Measurements from ENCODE around the gene DGKB.
A peak's percentile ranks its signal among the peaks of the same experiment; 100 is the strongest.

Gene DGKB

DNA sequence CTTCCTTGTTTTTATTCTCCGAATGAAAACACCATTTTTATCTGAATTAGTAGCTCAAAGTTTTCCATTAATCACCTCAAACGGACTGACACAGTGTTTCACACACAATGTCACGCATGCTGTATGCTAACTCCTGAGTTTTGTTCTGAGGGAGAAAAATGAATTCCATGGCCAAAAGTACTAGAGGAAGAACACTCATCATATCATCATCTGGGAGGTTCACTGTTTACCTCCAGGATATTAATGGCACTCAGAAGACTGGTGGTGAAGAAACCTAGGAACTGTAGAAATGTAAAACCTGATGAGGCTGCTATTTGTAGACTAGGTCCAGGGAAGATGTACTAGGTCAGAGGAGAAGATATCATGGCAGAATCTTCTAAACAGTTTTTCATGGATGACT lies 517.5 kb downstream of the DGKB start:
- TF ChIP-seq ARNTL (CRISPR knock-in tag; IDR thresholded peaks at IDR 0.05; ENCODE audit: borderline replicate concordance, low read depth) (no peak), ZFP3 (CRISPR knock-in tag; IDR thresholded peaks at IDR 0.05) (no peak), TOX (CRISPR knock-in tag; IDR thresholded peaks at IDR 0.05; ENCODE audit: borderline replicate concordance) (no peak), CSDC2 (CRISPR knock-in tag; IDR thresholded peaks at IDR 0.05) (no peak), PPARA (CRISPR knock-in tag; IDR thresholded peaks at IDR 0.05; ENCODE audit: borderline replicate concordance) (no peak), ZNF70 (CRISPR knock-in tag; IDR thresholded peaks at IDR 0.05) (no peak), SNAI2 (CRISPR knock-in tag; IDR thresholded peaks at IDR 0.05) (no peak), GLIS3 (CRISPR knock-in tag; IDR thresholded peaks at IDR 0.05) (no peak), ZC3H10 (CRISPR knock-in tag; IDR thresholded peaks at IDR 0.05) (no peak)
- TF ChIP-seq, protein P1, sequence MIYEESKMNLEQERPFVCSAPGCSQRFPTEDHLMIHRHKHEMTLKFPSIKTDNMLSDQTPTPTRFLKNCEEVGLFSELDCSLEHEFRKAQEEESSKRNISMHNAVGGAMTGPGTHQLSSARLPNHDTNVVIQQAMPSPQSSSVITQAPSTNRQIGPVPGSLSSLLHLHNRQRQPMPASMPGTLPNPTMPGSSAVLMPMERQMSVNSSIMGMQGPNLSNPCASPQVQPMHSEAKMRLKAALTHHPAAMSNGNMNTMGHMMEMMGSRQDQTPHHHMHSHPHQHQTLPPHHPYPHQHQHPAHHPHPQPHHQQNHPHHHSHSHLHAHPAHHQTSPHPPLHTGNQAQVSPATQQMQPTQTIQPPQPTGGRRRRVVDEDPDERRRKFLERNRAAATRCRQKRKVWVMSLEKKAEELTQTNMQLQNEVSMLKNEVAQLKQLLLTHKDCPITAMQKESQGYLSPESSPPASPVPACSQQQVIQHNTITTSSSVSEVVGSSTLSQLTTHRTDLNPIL (CRISPR knock-in tag; IDR thresholded peaks at IDR 0.05; ENCODE audit: low read depth) = no peak
- no peak for ATAC-seq

DNA sequence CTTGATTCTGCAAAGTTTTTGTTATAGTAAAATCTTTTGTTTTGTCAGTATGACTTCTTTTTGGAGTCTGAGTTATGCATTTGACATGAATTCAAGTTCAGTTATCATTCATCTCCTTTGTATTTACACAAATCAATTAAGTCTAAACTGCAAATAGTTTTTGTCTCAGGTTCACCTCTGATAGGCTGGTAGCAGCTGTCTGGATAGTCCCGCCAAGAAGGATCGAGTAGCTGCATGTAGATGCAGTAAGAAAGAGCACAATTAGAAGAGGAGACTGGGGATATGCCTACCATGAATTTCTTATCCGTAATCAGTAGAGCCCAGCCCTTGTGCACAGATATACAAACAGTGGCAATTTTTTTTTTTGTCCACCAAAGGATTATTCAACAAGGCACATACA lies 520.6 kb downstream of the DGKB start:
- TF ChIP-seq BACH2 (CRISPR knock-in tag; IDR thresholded peaks at IDR 0.05; ENCODE audit: borderline replicate concordance) = no peak
- TF ChIP-seq RARB (CRISPR knock-in tag; IDR thresholded peaks at IDR 0.05) = no peak
- TF ChIP-seq, protein P2, sequence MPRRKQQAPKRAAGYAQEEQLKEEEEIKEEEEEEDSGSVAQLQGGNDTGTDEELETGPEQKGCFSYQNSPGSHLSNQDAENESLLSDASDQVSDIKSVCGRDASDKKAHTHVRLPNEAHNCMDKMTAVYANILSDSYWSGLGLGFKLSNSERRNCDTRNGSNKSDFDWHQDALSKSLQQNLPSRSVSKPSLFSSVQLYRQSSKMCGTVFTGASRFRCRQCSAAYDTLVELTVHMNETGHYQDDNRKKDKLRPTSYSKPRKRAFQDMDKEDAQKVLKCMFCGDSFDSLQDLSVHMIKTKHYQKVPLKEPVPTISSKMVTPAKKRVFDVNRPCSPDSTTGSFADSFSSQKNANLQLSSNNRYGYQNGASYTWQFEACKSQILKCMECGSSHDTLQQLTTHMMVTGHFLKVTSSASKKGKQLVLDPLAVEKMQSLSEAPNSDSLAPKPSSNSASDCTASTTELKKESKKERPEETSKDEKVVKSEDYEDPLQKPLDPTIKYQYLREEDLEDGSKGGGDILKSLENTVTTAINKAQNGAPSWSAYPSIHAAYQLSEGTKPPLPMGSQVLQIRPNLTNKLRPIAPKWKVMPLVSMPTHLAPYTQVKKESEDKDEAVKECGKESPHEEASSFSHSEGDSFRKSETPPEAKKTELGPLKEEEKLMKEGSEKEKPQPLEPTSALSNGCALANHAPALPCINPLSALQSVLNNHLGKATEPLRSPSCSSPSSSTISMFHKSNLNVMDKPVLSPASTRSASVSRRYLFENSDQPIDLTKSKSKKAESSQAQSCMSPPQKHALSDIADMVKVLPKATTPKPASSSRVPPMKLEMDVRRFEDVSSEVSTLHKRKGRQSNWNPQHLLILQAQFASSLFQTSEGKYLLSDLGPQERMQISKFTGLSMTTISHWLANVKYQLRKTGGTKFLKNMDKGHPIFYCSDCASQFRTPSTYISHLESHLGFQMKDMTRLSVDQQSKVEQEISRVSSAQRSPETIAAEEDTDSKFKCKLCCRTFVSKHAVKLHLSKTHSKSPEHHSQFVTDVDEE (CRISPR knock-in tag; IDR thresholded peaks at IDR 0.05) = no peak
- peak; percentile 32; the same call in 1 of the 3 replicates for ATAC-seq

DNA sequence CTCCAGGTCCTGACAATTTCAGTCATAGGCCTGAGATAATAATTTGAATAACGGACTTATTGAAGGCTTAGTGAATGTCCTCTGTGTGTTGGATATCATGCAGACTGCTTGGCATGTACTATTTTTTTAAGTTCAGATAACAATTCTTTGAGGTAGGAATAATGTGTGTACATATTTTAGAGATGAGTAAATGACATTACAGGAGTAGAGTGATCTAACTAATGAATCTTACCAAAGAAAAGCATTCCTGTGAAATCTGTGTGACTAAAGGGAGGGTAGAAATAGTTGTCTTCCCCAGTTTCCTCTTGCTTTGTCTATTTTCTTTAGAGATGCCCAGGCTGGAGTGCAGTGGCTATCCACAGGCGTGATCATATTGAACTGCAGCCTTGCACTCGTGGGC lies 521.2 kb downstream of the DGKB start:
- no peak for TF ChIP-seq TCF4 (CRISPR knock-in tag; IDR thresholded peaks at IDR 0.05; ENCODE audit: borderline replicate concordance)
- TF ChIP-seq SNAI2 (CRISPR knock-in tag; IDR thresholded peaks at IDR 0.05) = no peak
- no peak for TF ChIP-seq ZNF8 (CRISPR knock-in tag; IDR thresholded peaks at IDR 0.05)
- TF ChIP-seq ZNF565 (CRISPR knock-in tag; conservative IDR thresholded peaks at IDR 0.05; ENCODE audit: low read depth) = no peak
- no peak for TF ChIP-seq ESRRG (CRISPR knock-in tag; IDR thresholded peaks at IDR 0.05)
- TF ChIP-seq, protein P3, sequence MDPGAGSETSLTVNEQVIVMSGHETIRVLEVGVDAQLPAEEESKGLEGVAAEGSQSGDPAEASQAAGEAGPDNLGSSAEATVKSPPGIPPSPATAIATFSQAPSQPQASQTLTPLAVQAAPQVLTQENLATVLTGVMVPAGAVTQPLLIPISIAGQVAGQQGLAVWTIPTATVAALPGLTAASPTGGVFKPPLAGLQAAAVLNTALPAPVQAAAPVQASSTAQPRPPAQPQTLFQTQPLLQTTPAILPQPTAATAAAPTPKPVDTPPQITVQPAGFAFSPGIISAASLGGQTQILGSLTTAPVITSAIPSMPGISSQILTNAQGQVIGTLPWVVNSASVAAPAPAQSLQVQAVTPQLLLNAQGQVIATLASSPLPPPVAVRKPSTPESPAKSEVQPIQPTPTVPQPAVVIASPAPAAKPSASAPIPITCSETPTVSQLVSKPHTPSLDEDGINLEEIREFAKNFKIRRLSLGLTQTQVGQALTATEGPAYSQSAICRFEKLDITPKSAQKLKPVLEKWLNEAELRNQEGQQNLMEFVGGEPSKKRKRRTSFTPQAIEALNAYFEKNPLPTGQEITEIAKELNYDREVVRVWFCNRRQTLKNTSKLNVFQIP (CRISPR knock-in tag; IDR thresholded peaks at IDR 0.05; ENCODE audit: borderline replicate concordance, low read depth) = no peak
- TF ChIP-seq ISL1 (CRISPR knock-in tag; IDR thresholded peaks at IDR 0.05) = no peak
- no peak for TF ChIP-seq ZC3H10 (CRISPR knock-in tag; IDR thresholded peaks at IDR 0.05)
- no peak for TF ChIP-seq ARNTL (CRISPR knock-in tag; IDR thresholded peaks at IDR 0.05; ENCODE audit: borderline replicate concordance, low read depth)
- no peak for TF ChIP-seq BACH2 (CRISPR knock-in tag; IDR thresholded peaks at IDR 0.05; ENCODE audit: borderline replicate concordance)
- TF ChIP-seq GLIS3 (CRISPR knock-in tag; IDR thresholded peaks at IDR 0.05) = no peak
- TF ChIP-seq, protein P1 (CRISPR knock-in tag; IDR thresholded peaks at IDR 0.05; ENCODE audit: low read depth) = no peak
- no peak for TF ChIP-seq TOX (CRISPR knock-in tag; IDR thresholded peaks at IDR 0.05; ENCODE audit: borderline replicate concordance)
- TF ChIP-seq PPARA (CRISPR knock-in tag; IDR thresholded peaks at IDR 0.05; ENCODE audit: borderline replicate concordance) = no peak
- peak; percentile 65 for ATAC-seq

DNA sequence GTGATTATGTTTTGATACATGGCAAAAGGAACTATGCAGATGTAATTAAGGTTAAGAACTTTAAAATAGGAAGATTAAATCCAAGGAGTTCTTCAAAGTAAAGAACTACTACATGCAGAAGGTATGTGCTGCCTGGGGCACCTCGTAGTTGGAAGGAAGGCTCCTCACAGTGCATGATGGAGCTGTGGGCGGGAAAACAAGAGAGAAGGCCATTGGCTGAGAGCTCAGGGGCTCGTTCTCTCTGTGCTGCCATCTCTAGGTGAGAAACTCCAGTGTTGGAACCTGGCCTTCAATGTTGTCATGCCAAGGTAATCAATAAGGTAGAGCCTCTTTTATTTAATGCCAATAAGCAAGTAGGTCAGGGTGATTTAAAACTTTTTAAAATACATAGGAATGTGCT lies 521.7 kb downstream of the DGKB start:
- no peak for ATAC-seq
- TF ChIP-seq ESRRG (CRISPR knock-in tag; IDR thresholded peaks at IDR 0.05) (no peak), ZNF70 (CRISPR knock-in tag; IDR thresholded peaks at IDR 0.05) (no peak), GLIS3 (CRISPR knock-in tag; IDR thresholded peaks at IDR 0.05) (no peak), ZNF8 (CRISPR knock-in tag; IDR thresholded peaks at IDR 0.05) (no peak), SNAI2 (CRISPR knock-in tag; IDR thresholded peaks at IDR 0.05) (no peak), ZFP30 (CRISPR knock-in tag; IDR thresholded peaks at IDR 0.05) (no peak), RARB (CRISPR knock-in tag; IDR thresholded peaks at IDR 0.05) (no peak), TCF4 (CRISPR knock-in tag; IDR thresholded peaks at IDR 0.05; ENCODE audit: borderline replicate concordance) (no peak), ZNF565 (CRISPR knock-in tag; conservative IDR thresholded peaks at IDR 0.05; ENCODE audit: low read depth) (no peak), OSR1 (CRISPR knock-in tag; IDR thresholded peaks at IDR 0.05) (no peak), CSDC2 (CRISPR knock-in tag; IDR thresholded peaks at IDR 0.05) (no peak), ZC3H10 (CRISPR knock-in tag; IDR thresholded peaks at IDR 0.05) (no peak), PPARA (CRISPR knock-in tag; IDR thresholded peaks at IDR 0.05; ENCODE audit: borderline replicate concordance) (no peak)
- TF ChIP-seq, protein P3 (CRISPR knock-in tag; IDR thresholded peaks at IDR 0.05; ENCODE audit: borderline replicate concordance, low read depth) = no peak
- TF ChIP-seq, protein P1 (CRISPR knock-in tag; IDR thresholded peaks at IDR 0.05; ENCODE audit: low read depth) = no peak
- TF ChIP-seq, protein P4, sequence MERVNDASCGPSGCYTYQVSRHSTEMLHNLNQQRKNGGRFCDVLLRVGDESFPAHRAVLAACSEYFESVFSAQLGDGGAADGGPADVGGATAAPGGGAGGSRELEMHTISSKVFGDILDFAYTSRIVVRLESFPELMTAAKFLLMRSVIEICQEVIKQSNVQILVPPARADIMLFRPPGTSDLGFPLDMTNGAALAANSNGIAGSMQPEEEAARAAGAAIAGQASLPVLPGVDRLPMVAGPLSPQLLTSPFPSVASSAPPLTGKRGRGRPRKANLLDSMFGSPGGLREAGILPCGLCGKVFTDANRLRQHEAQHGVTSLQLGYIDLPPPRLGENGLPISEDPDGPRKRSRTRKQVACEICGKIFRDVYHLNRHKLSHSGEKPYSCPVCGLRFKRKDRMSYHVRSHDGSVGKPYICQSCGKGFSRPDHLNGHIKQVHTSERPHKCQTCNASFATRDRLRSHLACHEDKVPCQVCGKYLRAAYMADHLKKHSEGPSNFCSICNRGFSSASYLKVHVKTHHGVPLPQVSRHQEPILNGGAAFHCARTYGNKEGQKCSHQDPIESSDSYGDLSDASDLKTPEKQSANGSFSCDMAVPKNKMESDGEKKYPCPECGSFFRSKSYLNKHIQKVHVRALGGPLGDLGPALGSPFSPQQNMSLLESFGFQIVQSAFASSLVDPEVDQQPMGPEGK (CRISPR knock-in tag; IDR thresholded peaks at IDR 0.05; ENCODE audit: borderline replicate concordance) = no peak

All from SK-N-SH treated with all-trans-retinoic acid at 6 μM for 48 hours (cell line).